Glutamatergic neuron (in vitro differentiated cells): ENCODE data around the gene VCX3B. TPM values are rescaled to one million over a fixed set of nuclear protein-coding genes. Genes with fewer than 3 reads are reported as not detected.

Experiments used
- DNase-seq: peaks from one replicate; pipeline ENCODE4 v3.0.0; 2022
- H3K27ac Mint-ChIP-seq: one replicate; pipeline ENCODE4 v1.8.0; 2020; ENCODE audit warnings: mild to moderate bottlenecking, mixed read lengths, inconsistent platforms; ENCODE audit not compliant: unreplicated experiment
- H3K27me3 Mint-ChIP-seq: one replicate; pipeline ENCODE4 v1.8.0; 2020; ENCODE audit warnings: mild to moderate bottlenecking, moderate library complexity, mixed read lengths, inconsistent platforms; ENCODE audit not compliant: unreplicated experiment
- H3K36me3 Mint-ChIP-seq: one replicate; pipeline ENCODE4 v1.8.0; 2020; ENCODE audit warnings: mild to moderate bottlenecking, mixed read lengths, inconsistent platforms; ENCODE audit not compliant: unreplicated experiment
- H3K4me1 Mint-ChIP-seq: one replicate; pipeline ENCODE4 v1.8.0; 2020; ENCODE audit warnings: mild to moderate bottlenecking, low read depth, mixed read lengths, inconsistent platforms; ENCODE audit not compliant: unreplicated experiment
- H3K4me3 Mint-ChIP-seq: one replicate; pipeline ENCODE4 v1.8.0; 2020; ENCODE audit warnings: mild to moderate bottlenecking, mixed read lengths, inconsistent platforms; ENCODE audit not compliant: unreplicated experiment
- H3K9me3 Mint-ChIP-seq: one replicate; pipeline ENCODE4 v1.8.0; 2020; ENCODE audit warnings: mild to moderate bottlenecking, moderate library complexity, mixed read lengths, inconsistent platforms; ENCODE audit not compliant: unreplicated experiment
- total RNA-seq: library from RNA; stranded (reverse); fragmentation: NEBNext Ultra II Directional; extraction: Animal tissue kit (Norgen Biotek cat#: 25700); gene quantifications from one replicate; pipeline ENCODE4 v1.2.1, GENCODE V29; 2021; ENCODE audit not compliant: unreplicated experiment
- TF ChIP-seq, protein P1 (sequence below): fragments of 200-600 bp; sonication (generic); IDR thresholded peaks from one replicate; pipeline ENCODE4 v1.5.0; 2021; ENCODE audit not compliant: partially characterized antibody, unreplicated experiment

The VCX3B gene
- total RNA-seq, 1 donor from 2014 or later = not detected

DNA sequence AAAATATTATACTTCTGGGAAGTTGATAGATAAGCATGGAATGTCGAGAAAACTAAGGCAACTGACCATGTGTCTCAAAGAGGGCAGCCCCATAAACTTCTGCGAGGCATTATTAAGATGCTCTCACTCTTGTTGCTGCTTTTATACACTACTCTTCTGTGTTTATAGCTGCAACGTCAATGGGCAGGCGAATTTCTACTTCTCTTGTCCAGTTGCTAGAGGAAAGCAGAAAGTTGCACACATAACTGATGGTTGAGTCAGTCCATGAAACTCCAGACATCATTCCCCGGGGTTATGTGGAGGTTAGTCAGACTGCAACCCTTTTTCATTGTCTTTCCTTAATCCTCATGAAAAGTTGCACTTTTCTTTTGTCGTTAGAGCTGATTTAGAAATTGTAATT lies 39.8 kb downstream of the VCX3B start:
- Mint-ChIP-seq H3K4me3 (no peak overlapping the region), H3K4me1 (no peaks in the 10 kb centered on the region), H3K27ac (no peak overlapping the region), H3K9me3 (no peaks in the 10 kb centered on the region), H3K27me3 (no peaks in the 10 kb centered on the region), H3K36me3 (no peaks in the 10 kb centered on the region)
- TF ChIP-seq, protein P1, sequence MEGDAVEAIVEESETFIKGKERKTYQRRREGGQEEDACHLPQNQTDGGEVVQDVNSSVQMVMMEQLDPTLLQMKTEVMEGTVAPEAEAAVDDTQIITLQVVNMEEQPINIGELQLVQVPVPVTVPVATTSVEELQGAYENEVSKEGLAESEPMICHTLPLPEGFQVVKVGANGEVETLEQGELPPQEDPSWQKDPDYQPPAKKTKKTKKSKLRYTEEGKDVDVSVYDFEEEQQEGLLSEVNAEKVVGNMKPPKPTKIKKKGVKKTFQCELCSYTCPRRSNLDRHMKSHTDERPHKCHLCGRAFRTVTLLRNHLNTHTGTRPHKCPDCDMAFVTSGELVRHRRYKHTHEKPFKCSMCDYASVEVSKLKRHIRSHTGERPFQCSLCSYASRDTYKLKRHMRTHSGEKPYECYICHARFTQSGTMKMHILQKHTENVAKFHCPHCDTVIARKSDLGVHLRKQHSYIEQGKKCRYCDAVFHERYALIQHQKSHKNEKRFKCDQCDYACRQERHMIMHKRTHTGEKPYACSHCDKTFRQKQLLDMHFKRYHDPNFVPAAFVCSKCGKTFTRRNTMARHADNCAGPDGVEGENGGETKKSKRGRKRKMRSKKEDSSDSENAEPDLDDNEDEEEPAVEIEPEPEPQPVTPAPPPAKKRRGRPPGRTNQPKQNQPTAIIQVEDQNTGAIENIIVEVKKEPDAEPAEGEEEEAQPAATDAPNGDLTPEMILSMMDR = no peak
- no peak for DNase-seq
